MM.1S (cell line): Measurements from ENCODE around the gene TGM6.

Experiments
- DNase-seq: peaks from one replicate; pipeline ENCODE4 v3.0.0-alpha.2; 2015
- H2AFZ ChIP-seq: fragments of 300-600 bp; sonication (generic); 2 replicates; pipeline ENCODE4 v1.6.0; 2016; ENCODE audit warnings: antibody characterized with exemption, low read length
- H3F3A ChIP-seq: fragments of 300-600 bp; sonication (generic); 2 replicates; pipeline ENCODE4 v1.6.1; 2016; ENCODE audit warnings: mild to moderate bottlenecking, antibody characterized with exemption, low read length, moderate library complexity, mixed read lengths; ENCODE audit not compliant: insufficient read depth
- H3K27ac ChIP-seq: fragments of 300-600 bp; sonication (generic); 2 replicates; pipeline ENCODE4 v1.5.1; 2016; ENCODE audit warnings: mild to moderate bottlenecking, low read length
- H3K27me3 ChIP-seq: fragments of 300-600 bp; sonication (generic); replicated peaks from 2 replicates; pipeline ENCODE4 v1.6.0; 2016; ENCODE audit warnings: low read length; ENCODE audit not compliant: insufficient read depth
- H3K36me3 ChIP-seq: fragments of 300-600 bp; sonication (generic); replicated peaks from 2 replicates; pipeline ENCODE4 v1.6.1; 2016; ENCODE audit warnings: mild to moderate bottlenecking, low read length, mixed read lengths; ENCODE audit not compliant: insufficient read depth
- H3K4me1 ChIP-seq: fragments of 300-600 bp; sonication (generic); 2 replicates; pipeline ENCODE4 v1.6.1; 2016; ENCODE audit warnings: low read length, mixed read lengths
- H3K4me2 ChIP-seq: fragments of 300-600 bp; sonication (generic); 2 replicates; pipeline ENCODE4 v1.6.0; 2016; ENCODE audit warnings: low read depth, low read length
- H3K4me3 ChIP-seq: fragments of 300-600 bp; sonication (generic); 2 replicates; pipeline ENCODE4 v1.5.1; 2016; ENCODE audit warnings: low read length, mixed read lengths
- H3K79me2 ChIP-seq: fragments of 300-600 bp; sonication (generic); 2 replicates; pipeline ENCODE4 v1.6.1; 2016; ENCODE audit warnings: mixed run types, low read length, mixed read lengths
- H3K9ac ChIP-seq: fragments of 300-600 bp; sonication (generic); 2 replicates; pipeline ENCODE4 v1.6.1; 2016; ENCODE audit warnings: low read length, mixed read lengths
- H3K9me2 ChIP-seq: fragments of 300-600 bp; sonication (generic); replicated peaks from 2 replicates; pipeline ENCODE4 v1.6.1; 2016; ENCODE audit warnings: mild to moderate bottlenecking, low read length, mixed read lengths; ENCODE audit not compliant: insufficient read depth
- H3K9me3 ChIP-seq: fragments of 300-600 bp; sonication (generic); replicated peaks from 2 replicates; pipeline ENCODE4 v1.6.1; 2016; ENCODE audit warnings: mild to moderate bottlenecking, low read length, mixed read lengths; ENCODE audit not compliant: insufficient read depth
- H4K20me1 ChIP-seq: fragments of 300-600 bp; sonication (generic); 2 replicates; pipeline ENCODE4 v1.6.1; 2016; ENCODE audit warnings: mild to moderate bottlenecking, low read length, moderate library complexity, mixed read lengths; ENCODE audit not compliant: insufficient read depth
- CTCF ChIP-seq: fragments of 300-600 bp; sonication (generic); IDR thresholded peaks from 2 replicates; pipeline ENCODE4 v1.5.1; 2016; ENCODE audit warnings: antibody characterized with exemption, low read length, mixed read lengths
- EZH2 ChIP-seq: fragments of 300-600 bp; sonication (generic); optimal IDR thresholded peaks from 2 replicates; pipeline ENCODE3; 2017; ENCODE audit warnings: low read depth, mild to moderate bottlenecking, antibody characterized with exemption, low read length, mixed read lengths
- EZH2phosphoT487 ChIP-seq: fragments of 300-600 bp; sonication (generic); IDR thresholded peaks from 2 replicates; pipeline ENCODE4 v1.6.1; 2018; ENCODE audit warnings: antibody characterized with exemption, low read length

The TGM6 gene

GRCh38 chr20:2408111-2408510 lies 27.4 kb downstream of the TGM6 start:
- Histone ChIP-seq H3K4me2 (no peak overlapping the region), H3K9me3 (no peaks in the 10 kb centered on the region), H3K79me2 (no peaks in the 10 kb centered on the region), H3K36me3 (no peaks in the 10 kb centered on the region), H3K4me3 (no peak overlapping the region), H3K27ac (no peak overlapping the region), H3K9me2 (no peaks in the 10 kb centered on the region), H3F3A (no peaks in the 10 kb centered on the region), H3K27me3 (no peaks in the 10 kb centered on the region), H3K9ac (no peak overlapping the region), H3K4me1 (no peaks in the 10 kb centered on the region), H2AFZ (no peak overlapping the region), H4K20me1 (no peaks in the 10 kb centered on the region)
- no peak for TF ChIP-seq EZH2phosphoT487
- TF ChIP-seq CTCF, result no peak
- TF ChIP-seq EZH2, result no peak
- no peak for DNase-seq

- Histone ChIP-seq H3F3A (no peaks in the 10 kb centered on the region), H3K9ac (no peak overlapping the region), H3K27me3 (no peaks in the 10 kb centered on the region), H3K36me3 (no peaks in the 10 kb centered on the region), H2AFZ (no peak overlapping the region), H3K27ac (no peak overlapping the region), H3K9me2 (no peaks in the 10 kb centered on the region), H3K4me1 (no peaks in the 10 kb centered on the region), H3K4me2 (no peak overlapping the region), H4K20me1 (no peaks in the 10 kb centered on the region), H3K79me2 (no peaks in the 10 kb centered on the region), H3K9me3 (no peaks in the 10 kb centered on the region), H3K4me3 (no peak overlapping the region)
- DNase-seq, result no peak
- TF ChIP-seq EZH2 (no peak), EZH2phosphoT487 (no peak)
Observed at GRCh38 chr20:2416541-2417212, 36.0 kb downstream of the TGM6 start.

- Histone ChIP-seq H3K36me3 (no peaks in the 10 kb centered on the region), H4K20me1 (no peaks in the 10 kb centered on the region), H3K79me2 (no peaks in the 10 kb centered on the region), H2AFZ (no peak overlapping the region), H3K4me2 (no peak overlapping the region), H3K27me3 (no peaks in the 10 kb centered on the region), H3K9me2 (no peaks in the 10 kb centered on the region), H3K9ac (no peak overlapping the region), H3K27ac (no peak overlapping the region), H3K4me1 (no peaks in the 10 kb centered on the region), H3K9me3 (no peaks in the 10 kb centered on the region), H3F3A (no peaks in the 10 kb centered on the region), H3K4me3 (no peak overlapping the region)
- TF ChIP-seq EZH2phosphoT487 (no peak), EZH2 (no peak), CTCF (no peak)
- DNase-seq, result no peak
Observed at GRCh38 chr20:2417213-2417541, 36.5 kb downstream of the TGM6 start.

- H3K27me3 ChIP-seq, result no peaks in the 10 kb centered on the region
- no peak overlapping the region for H3K9ac ChIP-seq
- no peak overlapping the region for H2AFZ ChIP-seq
- H3F3A ChIP-seq, result no peaks in the 10 kb centered on the region
- H3K4me3 ChIP-seq, result no peak overlapping the region
- no peaks in the 10 kb centered on the region for H3K9me2 ChIP-seq
- no peaks in the 10 kb centered on the region for H4K20me1 ChIP-seq
- no peaks in the 10 kb centered on the region for H3K9me3 ChIP-seq
- H3K27ac ChIP-seq, result no peak overlapping the region
- no peaks in the 10 kb centered on the region for H3K36me3 ChIP-seq
- no peak for DNase-seq
- H3K79me2 ChIP-seq, result no peaks in the 10 kb centered on the region
- no peaks in the 10 kb centered on the region for H3K4me1 ChIP-seq
- no peak for TF ChIP-seq EZH2phosphoT487
- no peak for TF ChIP-seq EZH2
- no peak for TF ChIP-seq CTCF
- H3K4me2 ChIP-seq, result no peak overlapping the region
Observed at GRCh38 chr20:2418388-2418787, 37.7 kb downstream of the TGM6 start.
